ENCODE results near the gene CLDN15.
"Not testable (repeated sequence)": the region's sequence is repeated elsewhere in the genome, so short reads cannot be mapped to it uniquely, and the experiment has no call there.

The CLDN15 gene

DNA sequence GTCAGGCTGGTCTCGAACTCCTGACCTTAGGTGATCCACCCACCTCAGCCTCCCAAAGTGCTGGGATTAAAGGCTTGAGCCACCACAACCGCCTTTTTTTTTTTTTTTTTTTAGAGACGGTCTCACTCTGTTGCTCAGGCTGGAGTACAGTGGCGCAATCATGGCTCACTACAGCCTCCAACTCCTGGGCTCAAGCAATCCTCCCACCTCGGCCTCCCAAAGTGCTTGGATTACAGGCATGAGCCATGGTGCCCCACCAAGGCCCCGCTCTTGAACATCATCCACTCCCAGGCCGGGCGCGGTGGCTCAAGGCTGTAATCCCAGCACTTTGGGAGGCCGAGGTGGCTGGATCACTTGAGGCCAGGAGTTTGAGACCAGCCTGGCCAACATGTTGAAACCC, 38.1 kb downstream of the CLDN15 start:
- DNase-seq (ENCODE audit: low read depth) = not testable (repeated sequence)

DNA sequence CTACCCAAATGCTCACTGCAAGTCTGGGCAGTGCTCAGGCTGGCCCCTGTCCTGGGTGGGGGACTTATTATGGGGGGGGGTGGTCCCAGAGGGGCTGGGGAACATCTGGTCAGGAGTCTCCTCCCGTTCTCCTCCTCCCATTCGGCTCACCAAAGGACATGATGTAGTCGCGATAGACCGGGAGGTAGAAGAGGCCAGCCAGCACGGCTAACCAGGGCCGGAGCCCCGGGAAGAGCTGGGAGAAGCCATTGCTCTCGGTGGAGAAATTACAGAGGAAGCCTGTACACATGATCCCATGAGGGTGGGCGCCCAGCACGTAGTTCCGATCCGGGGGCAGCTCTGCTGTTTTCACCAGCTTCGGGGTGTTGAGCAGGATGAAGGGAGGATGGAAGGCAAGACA, 39.1 kb downstream of the CLDN15 start:
- no peak for DNase-seq (ENCODE audit: low read depth)

DNA sequence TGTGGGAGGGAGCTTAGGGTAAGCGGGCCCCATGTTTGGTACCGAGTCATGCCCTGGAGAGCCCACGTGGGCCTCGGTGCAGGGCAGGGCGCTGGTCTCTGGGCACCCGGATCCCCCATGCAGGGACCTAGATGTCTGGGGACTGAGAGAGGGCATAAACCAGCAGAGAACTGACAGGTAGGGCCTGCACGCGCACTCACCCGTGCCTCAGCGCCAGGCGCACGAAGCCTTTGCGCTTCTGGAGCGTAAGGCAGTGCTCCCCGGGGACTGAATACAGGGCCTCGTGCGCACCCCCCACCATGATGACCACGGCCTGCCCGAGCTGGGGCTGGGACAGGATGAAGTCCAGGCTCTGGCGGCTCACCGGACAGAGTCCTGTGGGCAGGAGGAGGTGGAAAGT, 39.6 kb downstream of the CLDN15 start:
- DNase-seq (ENCODE audit: low read depth) = no peak

- no peak for DNase-seq (ENCODE audit: low read depth)
These were observed 41.7 kb downstream of the CLDN15 start for GRCh38 chr7:101195884-101196283.

DNA sequence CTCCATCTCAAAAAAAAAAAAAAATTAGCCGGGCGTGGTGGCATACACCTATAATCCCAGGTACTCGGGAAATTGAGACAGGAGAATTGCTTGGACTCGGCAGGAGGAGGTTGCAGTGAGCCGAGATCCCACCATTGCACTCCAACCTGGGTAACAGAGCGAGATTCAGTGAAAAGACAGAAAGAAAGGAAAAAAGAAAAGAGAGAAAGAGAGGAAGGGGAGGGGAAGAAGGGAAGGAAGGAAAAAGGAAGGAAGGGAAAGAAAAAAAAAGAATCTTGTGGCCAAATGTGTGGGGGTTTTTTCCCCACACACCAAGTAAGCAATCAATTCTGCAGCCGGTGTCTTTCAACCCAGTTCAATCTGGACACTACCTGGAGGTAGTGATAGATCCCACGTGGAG, 48.5 kb downstream of the CLDN15 start:
- no peak for DNase-seq (ENCODE audit: low read depth)

DNA sequence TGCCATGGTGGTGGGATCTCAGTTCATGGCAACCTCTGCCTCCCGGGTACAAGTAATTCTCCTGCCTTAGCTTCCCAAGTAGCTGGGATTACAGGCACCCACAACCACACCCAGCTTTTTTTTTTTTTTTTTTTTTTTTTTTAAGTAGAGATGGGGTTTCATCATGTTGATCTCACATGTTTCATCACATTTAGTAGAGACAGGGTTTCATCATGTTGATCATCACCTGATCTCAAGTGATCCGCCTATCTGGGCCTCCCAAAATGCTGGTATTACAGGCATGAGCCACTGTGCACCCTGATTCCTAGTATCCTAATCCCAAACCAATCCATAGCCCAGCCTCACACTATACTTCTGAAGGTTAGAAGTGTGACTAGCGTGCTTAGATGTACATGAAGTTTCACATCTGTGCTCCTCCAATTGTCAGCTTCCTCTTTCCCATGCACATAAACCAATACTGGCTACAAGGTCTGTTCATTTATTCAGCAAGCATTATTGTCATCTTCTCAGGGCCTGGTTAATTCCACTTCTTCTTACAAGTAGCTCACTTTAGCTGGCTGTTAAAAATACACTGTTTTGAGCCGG, 50.7 kb downstream of the CLDN15 start:
- no peak for DNase-seq (ENCODE audit: low read depth)

GRCh38 chr7:101186194-101186593, 51.4 kb downstream of the CLDN15 start:
- DNase-seq (ENCODE audit: low read depth) = no peak

GRCh38 chr7:101185258-101185839, 52.3 kb downstream of the CLDN15 start:
- DNase-seq (ENCODE audit: low read depth) = no peak

Measured in stimulated activated CD8-positive, alpha-beta memory T cell treated with anti-CD3 and anti-CD28 coated beads, Interleukin-4, amount 100 ng/mL, for 24 hours (primary cell).